K562 (cell line): ENCODE data around the gene UGT1A9. TPM values are rescaled to one million over a fixed set of nuclear protein-coding genes. Genes with fewer than 3 reads are reported as not detected.

ENCODE experiments used
- ATAC-seq: fragments of 200-7000 bp; cut with Tn5 transposase; 3 replicates; pipeline ENCODE4 v1.9.1; 2020; ENCODE audit warnings: moderate library complexity
- BruUV-seq: library from RNA; stranded (reverse); fragments of 400-500 nt; replicated peaks from 2 replicates; lab custom pipeline; 2021; lab: Mats Ljungman, UMichigan
- CTCF ChIA-PET: fragments of 300-600 bp; formaldehyde crosslinking; extraction: SDS; loops from one replicate; lab custom pipeline; 2021; ENCODE audit warnings: low intra/inter-chr PET ratio; lab: Yijun Ruan, JAX
- POLR2A ChIA-PET: fragments of 300-600, 350-650 bp; sonication (Branson Sonifier 250); formaldehyde crosslinking; extraction: SDS; loops from one replicate; lab custom pipeline; 2021; ENCODE audit warnings: antibody characterized with exemption, inconsistent platforms; lab: Yijun Ruan, JAX
- DNase-seq, 4 experiments: peaks; one replicate each; pipeline versions ENCODE4 v3.0.0 to v3.0.0-alpha.2; 2011 to 2018; ENCODE audit warnings: low spot score in 3 of 4, mixed read lengths in 3 of 4; ENCODE audit errors: extremely low read depth in 1 of 4
- FAIRE-seq: peaks from 2 replicates; lab custom pipeline; 2011; peaks lifted over from hg19 to GRCh38; lab: Jason Lieb, UNC
- H2AFZ ChIP-seq: 2 replicates; pipeline ENCODE4 v1.6.0; 2011; ENCODE audit warnings: low read depth, low read length, control low read depth, inconsistent platforms
- H3K27ac ChIP-seq: fragments of 200-600 bp; 3 replicates; pipeline ENCODE4 v1.8.0; 2011; ENCODE audit warnings: low read depth, mild to moderate bottlenecking, control low read depth, inconsistent platforms, low read length, moderate library complexity, mixed read lengths; ENCODE audit errors: extremely low read depth
- H3K27me3 ChIP-seq, 2 experiments: fragments of 300-600 bp in 1 of 2; 2 replicates in 1 of 2; 3 replicates in 1 of 2; pipeline versions ENCODE4 v1.6.0 to v1.8.0; 2011; ENCODE audit warnings: inconsistent platforms in 2 of 2, low read length in 2 of 2, mild to moderate bottlenecking in 1 of 2, mixed read lengths in 1 of 2, moderate library complexity in 1 of 2; ENCODE audit not compliant: control insufficient read depth in 2 of 2, insufficient read depth in 2 of 2
- H3K36me3 ChIP-seq: fragments of 300-600 bp; 3 replicates; pipeline ENCODE4 v1.8.0; 2011; ENCODE audit warnings: mild to moderate bottlenecking, low read length, inconsistent platforms; ENCODE audit not compliant: control insufficient read depth, insufficient read depth
- H3K4me1 ChIP-seq, 2 experiments: fragments of 200-600 bp in 1 of 2; replicated peaks in 1 of 2; 2 replicates in 1 of 2; 3 replicates in 1 of 2; pipeline versions ENCODE4 v1.5.1 to v1.8.0; 2011; ENCODE audit warnings: inconsistent platforms in 2 of 2, low read length in 2 of 2, mild to moderate bottlenecking in 1 of 2, mixed read lengths in 1 of 2, moderate library complexity in 1 of 2; ENCODE audit not compliant: control insufficient read depth in 2 of 2, insufficient read depth in 2 of 2
- H3K4me2 ChIP-seq: 2 replicates; pipeline ENCODE4 v1.6.1; 2011; ENCODE audit warnings: low read length, control low read depth, inconsistent platforms, mixed read lengths; ENCODE audit not compliant: insufficient read depth
- H3K4me3 ChIP-seq: fragments of 200-600 bp; sonication (generic), shearing (Covaris generic); 2 replicates; pipeline ENCODE4 v1.5.1; 2016; ENCODE audit warnings: control low read depth, inconsistent platforms
- H3K79me2 ChIP-seq: fragments of 200-600 bp; 3 replicates; pipeline ENCODE4 v1.8.0; 2011; ENCODE audit warnings: low read length, inconsistent platforms; ENCODE audit not compliant: control insufficient read depth, insufficient read depth
- H3K9ac ChIP-seq, 2 experiments: 2 replicates each; pipeline versions ENCODE4 v1.6.0 to v1.6.1; 2011; ENCODE audit warnings: low read depth in 2 of 2, low read length in 2 of 2, control low read depth in 1 of 2, inconsistent platforms in 1 of 2, mild to moderate bottlenecking in 1 of 2, mixed read lengths in 1 of 2; ENCODE audit not compliant: insufficient read depth in 1 of 2
- H3K9me1 ChIP-seq: one replicate; pipeline ENCODE4 v1.6.0; 2011; ENCODE audit warnings: inconsistent platforms, mild to moderate bottlenecking, low read length, moderate library complexity; ENCODE audit not compliant: control insufficient read depth, insufficient read depth
- H3K9me3 ChIP-seq: replicated peaks from 2 replicates; pipeline ENCODE4 v1.5.1; 2011; ENCODE audit warnings: low read depth, low read length, inconsistent platforms; ENCODE audit not compliant: control insufficient read depth, insufficient read depth
- H4K20me1 ChIP-seq: replicated peaks from 2 replicates; pipeline ENCODE4 v1.6.1; 2011; ENCODE audit warnings: low read length, inconsistent platforms, mixed read lengths; ENCODE audit not compliant: control insufficient read depth, insufficient read depth
- BRD4 ChIP-seq: fragments of 200-600 bp; sonication (generic); IDR thresholded peaks from 2 replicates; pipeline ENCODE4 v1.6.1; 2017; ENCODE audit warnings: inconsistent platforms
- CC2D1A ChIP-seq: fragments of 450-650 bp; IDR thresholded peaks from 2 replicates; pipeline ENCODE4 v1.6.1; 2017; ENCODE audit warnings: mild to moderate bottlenecking
- CREB5 ChIP-seq: fragments of 250-450 bp; sonication (Bioruptor Pico); IDR thresholded peaks from 2 replicates; pipeline ENCODE4 v1.5.0; 2020; ENCODE audit warnings: mild to moderate bottlenecking
- E2F8 ChIP-seq: fragments of 450-650 bp; IDR thresholded peaks from 2 replicates; pipeline ENCODE4 v1.7.1; 2018; ENCODE audit warnings: mild to moderate bottlenecking, low read depth; ENCODE audit not compliant: partially characterized antibody
- FOXP4 ChIP-seq: sonication (generic); formaldehyde crosslinking; IDR thresholded peaks from 2 replicates; pipeline ENCODE4 v1.8.0; 2022; ENCODE audit warnings: mild to moderate bottlenecking, missing genetic modification reagents, borderline replicate concordance
- GTF2F1 ChIP-seq: IDR thresholded peaks from 2 replicates; pipeline ENCODE4 v1.6.1; 2011; ENCODE audit warnings: low read depth, low read length, improper control_type of control experiment
- ZNF41 ChIP-seq: fragments of 250-450 bp; sonication (Bioruptor Pico); conservative IDR thresholded peaks from 2 replicates; pipeline ENCODE4 v1.4.0; 2020; ENCODE audit warnings: mild to moderate bottlenecking
- ZNF431 ChIP-seq: sonication (generic); formaldehyde crosslinking; IDR thresholded peaks from 2 replicates; pipeline ENCODE4 v1.8.0; 2022; ENCODE audit warnings: mild to moderate bottlenecking, missing genetic modification reagents
- WGBS: fragments of 100-300 bp; shearing (Covaris generic); methylation state at CpG from one replicate; pipeline ENCODE4 v1.1.6; 2016; ENCODE audit warnings: low coverage, mixed read lengths; ENCODE audit not compliant: insufficient coverage; ENCODE audit errors: missing lambda C conversion rate; 5-methylcytosine and 5-hydroxymethylcytosine counted together
- in situ Hi-C: fragments of 300-500 bp; cut with MboI; formaldehyde crosslinking; loops from 4 replicates; pipeline ENCODE4 v1.15.0; 2018; ENCODE audit warnings: inconsistent platforms, mixed read lengths
- intact Hi-C: fragments of 100-400 bp; cut with micrococcal nuclease; formaldehyde crosslinking; loops from 2 replicates; pipeline ENCODE4 v1.14.2; 2022
- polyA plus RNA-seq, 8 experiments: library from polyadenylated mRNA; depleted of rRNA in 4 of 8; stranded (reverse) in 5 of 8; unstranded in 3 of 8; fragments of >200 nt; fragmentation: Nextera tagmentation in 2 of 8; fragmentation: Illumina TruSeq in 1 of 8; extraction: Ambion mirVana in 2 of 8; extraction: Trizol in 1 of 8; gene quantifications; 2 replicates each; pipeline versions ENCODE4 v1.2.1 to v1.2.3, GENCODE V29; 2011 to 2014; ENCODE audit warnings: inconsistent platforms in 1 of 8, missing spikeins in 1 of 8
- total RNA-seq, 7 experiments: library from RNA; depleted of rRNA in 6 of 7; stranded (reverse); fragments of >200 nt in 6 of 7; fragmentation: Illumina TruSeq in 2 of 7; extraction: Trizol in 2 of 7; gene quantifications; 2 replicates each; pipeline versions ENCODE4 v1.2.1 to v1.2.3, GENCODE V29; 2011 to 2021; ENCODE audit warnings: low replicate concordance in 1 of 7
- TF ChIP-seq, protein P1 (sequence below): fragments of 450-650 bp; formaldehyde crosslinking; conservative IDR thresholded peaks from 2 replicates; pipeline ENCODE4 v1.4.0; 2022; ENCODE audit warnings: mild to moderate bottlenecking, missing genetic modification characterization

Gene UGT1A9
- total and polyA plus RNA-seq, 9 of the 15 experiments (the other 6 are each of a cell fraction or from before 2014, with no cell fraction given), result 0.09 TPM; not detected in 8

GRCh38 chr2:233672886-233673285, 1.2 kb downstream of the UGT1A9 start:
- FAIRE-seq, result no peak
- no peak overlapping the region for H3K27ac ChIP-seq
- WGBS, result 3% methylated on average over 3 of the region's 3 CpGs
- H3K79me2 ChIP-seq, result no peaks in the 10 kb centered on the region
- no peaks in the 10 kb centered on the region for H3K4me1 ChIP-seq
- no peak overlapping the region for H3K4me3 ChIP-seq
- DNase-seq, result no peak
- intact Hi-C loops (no loop called here), in situ Hi-C loops (no loop called here)
- TF ChIP-seq ZNF41 (CRISPR knock-in tag) (no peak), FOXP4 (CRISPR knock-in tag) (no peak), ZNF431 (CRISPR knock-in tag) (no peak), GTF2F1 (no peak), E2F8 (no peak), BRD4 (no peak), CC2D1A (no peak), CREB5 (CRISPR knock-in tag) (no peak)
- TF ChIP-seq, protein P1, sequence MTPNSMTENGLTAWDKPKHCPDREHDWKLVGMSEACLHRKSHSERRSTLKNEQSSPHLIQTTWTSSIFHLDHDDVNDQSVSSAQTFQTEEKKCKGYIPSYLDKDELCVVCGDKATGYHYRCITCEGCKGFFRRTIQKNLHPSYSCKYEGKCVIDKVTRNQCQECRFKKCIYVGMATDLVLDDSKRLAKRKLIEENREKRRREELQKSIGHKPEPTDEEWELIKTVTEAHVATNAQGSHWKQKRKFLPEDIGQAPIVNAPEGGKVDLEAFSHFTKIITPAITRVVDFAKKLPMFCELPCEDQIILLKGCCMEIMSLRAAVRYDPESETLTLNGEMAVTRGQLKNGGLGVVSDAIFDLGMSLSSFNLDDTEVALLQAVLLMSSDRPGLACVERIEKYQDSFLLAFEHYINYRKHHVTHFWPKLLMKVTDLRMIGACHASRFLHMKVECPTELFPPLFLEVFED, result no peak
- CTCF ChIA-PET, result no interaction called here
- no peaks in the 10 kb centered on the region for H3K27me3 ChIP-seq
- H3K9ac ChIP-seq, result no peak overlapping the region
- ATAC-seq, result no peak
- no peaks in the 10 kb centered on the region for H3K36me3 ChIP-seq
- POLR2A ChIA-PET, result no interaction called here
- no peaks in the 10 kb centered on the region for H3K9me1 ChIP-seq
- no peak overlapping the region for H3K4me2 ChIP-seq
- no peaks in the 10 kb centered on the region for H3K9me3 ChIP-seq
- no peaks in the 10 kb centered on the region for H4K20me1 ChIP-seq
- BruUV-seq, result no TSS peak
- no peak overlapping the region for H2AFZ ChIP-seq
